IPS DF 19.7 (cell line): Measurements from ENCODE around the gene LZTS2.
"Not testable (repeated sequence)": the region's sequence is repeated elsewhere in the genome, so short reads cannot be mapped to it uniquely, and the experiment has no call there.

Experiments used
- DNase-seq: peaks from one replicate; pipeline ENCODE4 v3.0.0-alpha.2; 2013; ENCODE audit warnings: low read depth, low spot score

The LZTS2 gene

GRCh38 chr10:101031796-101032636 lies 32.4 kb downstream of the LZTS2 start:
- DNase-seq = no peak

GRCh38 chr10:101032637-101033224 lies 33.1 kb downstream of the LZTS2 start:
- DNase-seq = no peak

- DNase-seq = no peak
Observed at GRCh38 chr10:101033276-101033675, 33.7 kb downstream of the LZTS2 start.

- not testable (repeated sequence) for DNase-seq
Observed at GRCh38 chr10:101034404-101034803, 34.8 kb downstream of the LZTS2 start.

GRCh38 chr10:101035314-101035713 lies 35.7 kb downstream of the LZTS2 start:
- no peak for DNase-seq

GRCh38 chr10:101035916-101036702 lies 36.5 kb downstream of the LZTS2 start:
- DNase-seq = no peak

GRCh38 chr10:101036726-101037125 lies 37.1 kb downstream of the LZTS2 start:
- DNase-seq = no peak

GRCh38 chr10:101038484-101038883 lies 38.9 kb downstream of the LZTS2 start:
- DNase-seq = no peak

- DNase-seq = no peak
Observed at GRCh38 chr10:101040061-101040460, 40.5 kb downstream of the LZTS2 start.

GRCh38 chr10:101040851-101041250 lies 41.2 kb downstream of the LZTS2 start:
- no peak for DNase-seq

- DNase-seq = no peak
Observed at GRCh38 chr10:101041252-101041761, 41.7 kb downstream of the LZTS2 start.

GRCh38 chr10:101042118-101042517 lies 42.5 kb downstream of the LZTS2 start:
- DNase-seq = no peak

- DNase-seq = no peak
Observed at GRCh38 chr10:101042667-101043362, 43.2 kb downstream of the LZTS2 start.

- DNase-seq = no peak
Observed at GRCh38 chr10:101043363-101043707, 43.7 kb downstream of the LZTS2 start.

- DNase-seq = no peak
Observed at GRCh38 chr10:101044117-101044516, 44.5 kb downstream of the LZTS2 start.

GRCh38 chr10:101046332-101047238 lies 47.0 kb downstream of the LZTS2 start:
- no peak for DNase-seq

GRCh38 chr10:101047268-101047667 lies 47.7 kb downstream of the LZTS2 start:
- DNase-seq = no peak

- DNase-seq = no peak
Observed at GRCh38 chr10:101047961-101048892, 48.6 kb downstream of the LZTS2 start.
